ENCODE measurements around the gene PNMA6F. TPM values are rescaled to one million over a fixed set of nuclear protein-coding genes. Genes with fewer than 3 reads are reported as not detected.

Gene PNMA6F
- total and polyA plus RNA-seq, 2 donors (not counting 1 experiment from before 2014, with no cell fraction given), result not detected

DNA sequence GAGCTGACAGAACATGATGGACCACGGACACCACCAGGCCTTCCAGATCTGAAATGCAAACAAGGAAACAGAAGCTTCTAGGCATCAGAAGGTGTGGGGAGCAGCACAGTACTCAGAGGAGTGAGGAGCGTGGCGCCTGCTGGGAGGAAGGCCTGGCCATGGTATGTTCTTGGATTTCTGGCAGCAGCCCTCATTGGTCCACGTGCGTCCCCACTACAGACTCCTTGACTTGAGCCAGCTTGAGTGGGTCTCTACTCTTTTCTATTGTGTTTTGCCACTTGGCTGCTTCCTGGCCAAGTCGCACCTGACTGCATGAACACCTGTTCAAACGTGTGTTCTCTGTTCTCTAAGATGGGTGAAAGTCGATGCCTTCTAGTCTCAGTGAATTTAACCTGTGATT, 30.4 kb upstream of the PNMA6F start:
- H3K27me3 Mint-ChIP-seq, result no peaks in the 10 kb centered on the region
- no peak overlapping the region for H3K4me2 ChIP-seq (replicated peaks; ENCODE audit: low read depth, low read length, poor library complexity, severe bottlenecking)
- peaks cover 0 to 18% of the 10 kb centered on the region in 2 experiments for H3K36me3 ChIP-seq (replicated peaks in 1 of 2; ENCODE audit: control extremely low read depth in 1 of 2, control insufficient read depth in 1 of 2, extremely low read depth in 1 of 2, insufficient read depth in 2 of 2, low read length in 1 of 2)
- no peak overlapping the region for H3K4me3 ChIP-seq (ENCODE audit: control extremely low read depth in 1 of 5, extremely low read depth in 1 of 5, insufficient read depth in 1 of 5, low read depth in 2 of 5, low read length in 4 of 5)
- ATAC-seq (ENCODE audit: low read depth) (no peak), DNase-seq (no peak)
- no peak overlapping the region for H3K27ac Mint-ChIP-seq
- no peaks in the 10 kb centered on the region for H3K27me3 ChIP-seq (replicated peaks in 1 of 4; ENCODE audit: control extremely low read depth in 1 of 4, control insufficient read depth in 3 of 4, insufficient read depth in 4 of 4, low read length in 3 of 4)
- no peaks in the 10 kb centered on the region for H3K4me1 ChIP-seq (ENCODE audit: control insufficient read depth in 2 of 2, insufficient read depth in 2 of 2, low read length in 2 of 2)
- ChIA-PET POLR2A (no interaction called here), CTCF (no interaction called here)
- H3K27ac ChIP-seq (ENCODE audit: low read length in 2 of 2), result no peak overlapping the region
- no peaks in the 10 kb centered on the region for H4K20me1 ChIP-seq (ENCODE audit: control insufficient read depth, insufficient read depth, low read length, poor library complexity, severe bottlenecking)
- intact Hi-C loops (cut with micrococcal nuclease), result no loop called here
- peaks cover 6% of the 10 kb centered on the region for H3K4me1 Mint-ChIP-seq
- H2AFZ ChIP-seq (ENCODE audit: insufficient read depth, low read depth, low read length, poor library complexity, severe bottlenecking), result no peak overlapping the region
- TF ChIP-seq, protein P1, sequence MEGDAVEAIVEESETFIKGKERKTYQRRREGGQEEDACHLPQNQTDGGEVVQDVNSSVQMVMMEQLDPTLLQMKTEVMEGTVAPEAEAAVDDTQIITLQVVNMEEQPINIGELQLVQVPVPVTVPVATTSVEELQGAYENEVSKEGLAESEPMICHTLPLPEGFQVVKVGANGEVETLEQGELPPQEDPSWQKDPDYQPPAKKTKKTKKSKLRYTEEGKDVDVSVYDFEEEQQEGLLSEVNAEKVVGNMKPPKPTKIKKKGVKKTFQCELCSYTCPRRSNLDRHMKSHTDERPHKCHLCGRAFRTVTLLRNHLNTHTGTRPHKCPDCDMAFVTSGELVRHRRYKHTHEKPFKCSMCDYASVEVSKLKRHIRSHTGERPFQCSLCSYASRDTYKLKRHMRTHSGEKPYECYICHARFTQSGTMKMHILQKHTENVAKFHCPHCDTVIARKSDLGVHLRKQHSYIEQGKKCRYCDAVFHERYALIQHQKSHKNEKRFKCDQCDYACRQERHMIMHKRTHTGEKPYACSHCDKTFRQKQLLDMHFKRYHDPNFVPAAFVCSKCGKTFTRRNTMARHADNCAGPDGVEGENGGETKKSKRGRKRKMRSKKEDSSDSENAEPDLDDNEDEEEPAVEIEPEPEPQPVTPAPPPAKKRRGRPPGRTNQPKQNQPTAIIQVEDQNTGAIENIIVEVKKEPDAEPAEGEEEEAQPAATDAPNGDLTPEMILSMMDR (IDR thresholded peaks at IDR 0.05), result no peak
- TF ChIP-seq EZH2 (IDR thresholded peaks at IDR 0.05; ENCODE audit: borderline replicate concordance, insufficient read depth, low read depth, low read length, poor library complexity, severe bottlenecking), result no peak
- 82% methylated on average over 7 of the region's 8 CpGs for WGBS (ENCODE audit: insufficient coverage)
- no peak overlapping the region for H3K9ac ChIP-seq (ENCODE audit: low read length)
- no peaks in the 10 kb centered on the region for H3K9me3 Mint-ChIP-seq (ENCODE audit: insufficient read depth)
- H3K4me3 Mint-ChIP-seq, result no peak overlapping the region
- H3K79me2 ChIP-seq (ENCODE audit: control insufficient read depth, insufficient read depth, low read length), result no peaks in the 10 kb centered on the region
- H3K9me3 ChIP-seq (ENCODE audit: control extremely low read depth in 1 of 3, control insufficient read depth in 2 of 3, insufficient read depth in 1 of 3, low read length in 2 of 3), result no peaks in the 10 kb centered on the region

DNA sequence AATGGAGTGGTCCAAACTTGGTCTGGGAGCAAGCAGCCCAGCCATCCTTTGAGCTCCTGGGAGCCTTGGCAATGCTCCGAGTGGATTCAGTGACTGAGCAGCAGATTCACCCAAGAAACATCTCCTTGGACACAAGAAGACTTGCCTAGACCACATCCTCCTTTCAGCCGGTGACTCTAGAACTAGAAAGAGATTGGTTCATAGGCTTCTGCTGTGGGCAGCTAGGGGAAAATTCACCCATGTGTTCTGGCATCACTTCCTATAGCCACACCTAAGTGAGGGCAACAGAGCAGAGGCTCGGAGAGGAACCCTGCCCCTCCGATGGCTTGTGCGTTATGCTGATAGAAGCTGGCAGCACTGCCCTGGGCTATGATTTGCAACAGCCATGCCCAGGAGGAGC, 28.4 kb upstream of the PNMA6F start:
- Histone ChIP-seq H3K4me1 (ENCODE audit: control insufficient read depth in 2 of 2, insufficient read depth in 2 of 2, low read length in 2 of 2) (no peaks in the 10 kb centered on the region), H3K36me3 (replicated peaks in 1 of 2; ENCODE audit: control extremely low read depth in 1 of 2, control insufficient read depth in 1 of 2, extremely low read depth in 1 of 2, insufficient read depth in 2 of 2, low read length in 1 of 2) (peaks cover 0 to 29% of the 10 kb centered on the region in 2 experiments), H3K9ac (ENCODE audit: low read length) (no peak overlapping the region), H3K79me2 (ENCODE audit: control insufficient read depth, insufficient read depth, low read length) (no peaks in the 10 kb centered on the region), H4K20me1 (ENCODE audit: control insufficient read depth, insufficient read depth, low read length, poor library complexity, severe bottlenecking) (no peaks in the 10 kb centered on the region), H3K4me2 (replicated peaks; ENCODE audit: low read depth, low read length, poor library complexity, severe bottlenecking) (no peak overlapping the region), H3K4me3 (ENCODE audit: control extremely low read depth in 1 of 5, extremely low read depth in 1 of 5, insufficient read depth in 1 of 5, low read depth in 2 of 5, low read length in 4 of 5) (no peak overlapping the region), H2AFZ (ENCODE audit: insufficient read depth, low read depth, low read length, poor library complexity, severe bottlenecking) (no peak overlapping the region), H3K27me3 (replicated peaks in 1 of 4; ENCODE audit: control extremely low read depth in 1 of 4, control insufficient read depth in 3 of 4, insufficient read depth in 4 of 4, low read length in 3 of 4) (no peaks in the 10 kb centered on the region), H3K9me3 (ENCODE audit: control extremely low read depth in 1 of 3, control insufficient read depth in 2 of 3, insufficient read depth in 1 of 3, low read length in 2 of 3) (no peaks in the 10 kb centered on the region), H3K27ac (ENCODE audit: low read length in 2 of 2) (no peak overlapping the region)
- ChIA-PET CTCF (no interaction called here), POLR2A (no interaction called here)
- ATAC-seq (ENCODE audit: low read depth) (no peak), DNase-seq (no peak)
- Mint-ChIP-seq H3K9me3 (ENCODE audit: insufficient read depth) (no peaks in the 10 kb centered on the region), H3K27me3 (no peaks in the 10 kb centered on the region), H3K4me3 (no peak overlapping the region), H3K4me1 (peaks cover 6% of the 10 kb centered on the region), H3K27ac (no peak overlapping the region)
- TF ChIP-seq, protein P1 (IDR thresholded peaks at IDR 0.05), result no peak
- no peak for TF ChIP-seq EZH2 (IDR thresholded peaks at IDR 0.05; ENCODE audit: borderline replicate concordance, insufficient read depth, low read depth, low read length, poor library complexity, severe bottlenecking)
- 80% methylated on average over 1 of the region's 5 CpGs for WGBS (ENCODE audit: insufficient coverage)
- intact Hi-C loops (cut with micrococcal nuclease), result no loop called here
